Progenitor cell of endocrine pancreas (in vitro differentiated cells): ENCODE data around the gene JMJD1C. TPM values are rescaled to one million over a fixed set of nuclear protein-coding genes. Genes with fewer than 3 reads are reported as not detected.

Experiments
- DNase-seq: peaks from one replicate; pipeline ENCODE4 v3.0.0; 2021; ENCODE audit warnings: low spot score; ENCODE audit not compliant: unreplicated experiment
- H3K27ac Mint-ChIP-seq: 2 replicates; pipeline ENCODE4 v1.8.0; 2021; ENCODE audit warnings: mild to moderate bottlenecking, moderate library complexity, mixed read lengths
- H3K27me3 Mint-ChIP-seq: 2 replicates; pipeline ENCODE4 v1.8.0; 2021; ENCODE audit warnings: mixed read lengths
- H3K36me3 Mint-ChIP-seq: 2 replicates; pipeline ENCODE4 v1.8.0; 2022; ENCODE audit warnings: mixed read lengths; ENCODE audit not compliant: insufficient read depth
- H3K4me1 Mint-ChIP-seq: 2 replicates; pipeline ENCODE4 v1.8.0; 2021; ENCODE audit warnings: low read depth, mixed read lengths
- H3K4me3 Mint-ChIP-seq: 2 replicates; pipeline ENCODE4 v1.8.0; 2021; ENCODE audit warnings: low read depth, mild to moderate bottlenecking, moderate library complexity, mixed read lengths
- H3K9me3 Mint-ChIP-seq: 2 replicates; pipeline ENCODE4 v1.8.0; 2021; ENCODE audit warnings: low read depth, mixed read lengths
- total RNA-seq: library from RNA; stranded (reverse); gene quantifications from 2 replicates; pipeline ENCODE4 v1.2.1, GENCODE V29; 2021
- TF ChIP-seq, protein P1 (sequence below): fragments of 200-600 bp; sonication (generic); IDR thresholded peaks from one replicate; pipeline ENCODE4 v1.5.0; 2021; ENCODE audit warnings: antibody characterized with exemption, mild to moderate bottlenecking; ENCODE audit not compliant: unreplicated experiment

The JMJD1C gene
- total RNA-seq, 1 donor from 2014 or later = 117 TPM

- Mint-ChIP-seq H3K36me3 (peaks cover under 1% of the 10 kb centered on the region), H3K9me3 (peaks cover 4% of the 10 kb centered on the region), H3K27ac (no peak overlapping the region)
Observed at GRCh38 chr10:63457594-63457993, 8.2 kb downstream of the JMJD1C start.

DNA sequence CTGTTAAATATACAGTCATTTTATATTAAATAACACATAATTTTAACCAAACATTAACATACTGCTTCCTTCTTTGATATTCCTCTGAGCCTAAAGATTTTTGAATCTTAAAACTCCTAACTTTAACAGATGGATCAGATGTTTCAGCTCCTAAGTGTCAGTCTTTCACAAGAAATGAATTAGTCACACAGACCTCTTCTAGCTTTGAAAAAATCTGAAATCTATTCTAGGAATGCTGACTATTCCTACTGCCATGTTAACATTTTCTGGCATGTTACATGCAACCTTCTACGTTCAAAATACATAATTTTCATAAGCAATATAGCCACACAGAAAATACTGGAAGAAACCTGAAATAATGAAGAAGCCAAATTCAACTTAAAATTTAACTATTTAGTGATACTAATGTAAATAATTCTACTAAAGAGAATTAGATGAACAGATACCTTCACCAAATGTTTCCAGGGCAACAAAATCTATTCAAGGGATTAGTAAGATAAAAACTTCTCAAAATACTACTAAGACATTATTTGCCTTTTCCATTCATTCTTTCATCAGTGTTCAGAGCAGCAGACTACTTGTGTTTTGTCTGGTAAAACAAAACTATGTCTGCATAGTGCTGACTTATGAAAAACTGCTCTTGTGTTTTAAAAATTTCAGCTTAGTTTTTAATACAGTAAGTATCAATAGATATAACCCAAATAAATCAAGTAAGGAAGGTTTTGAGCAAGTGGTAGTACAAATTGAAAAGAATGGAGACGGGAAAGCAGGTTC, 9.2 kb downstream of the JMJD1C start:
- peaks cover 15% of the 10 kb centered on the region for H3K4me1 Mint-ChIP-seq
- no peaks in the 10 kb centered on the region for H3K27me3 Mint-ChIP-seq
- no peaks in the 10 kb centered on the region for H3K9me3 Mint-ChIP-seq
- no peak overlapping the region for H3K27ac Mint-ChIP-seq
- no peak for DNase-seq
- TF ChIP-seq, protein P1, sequence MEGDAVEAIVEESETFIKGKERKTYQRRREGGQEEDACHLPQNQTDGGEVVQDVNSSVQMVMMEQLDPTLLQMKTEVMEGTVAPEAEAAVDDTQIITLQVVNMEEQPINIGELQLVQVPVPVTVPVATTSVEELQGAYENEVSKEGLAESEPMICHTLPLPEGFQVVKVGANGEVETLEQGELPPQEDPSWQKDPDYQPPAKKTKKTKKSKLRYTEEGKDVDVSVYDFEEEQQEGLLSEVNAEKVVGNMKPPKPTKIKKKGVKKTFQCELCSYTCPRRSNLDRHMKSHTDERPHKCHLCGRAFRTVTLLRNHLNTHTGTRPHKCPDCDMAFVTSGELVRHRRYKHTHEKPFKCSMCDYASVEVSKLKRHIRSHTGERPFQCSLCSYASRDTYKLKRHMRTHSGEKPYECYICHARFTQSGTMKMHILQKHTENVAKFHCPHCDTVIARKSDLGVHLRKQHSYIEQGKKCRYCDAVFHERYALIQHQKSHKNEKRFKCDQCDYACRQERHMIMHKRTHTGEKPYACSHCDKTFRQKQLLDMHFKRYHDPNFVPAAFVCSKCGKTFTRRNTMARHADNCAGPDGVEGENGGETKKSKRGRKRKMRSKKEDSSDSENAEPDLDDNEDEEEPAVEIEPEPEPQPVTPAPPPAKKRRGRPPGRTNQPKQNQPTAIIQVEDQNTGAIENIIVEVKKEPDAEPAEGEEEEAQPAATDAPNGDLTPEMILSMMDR = no peak
- H3K4me3 Mint-ChIP-seq = no peak overlapping the region
- peaks cover 2% of the 10 kb centered on the region for H3K36me3 Mint-ChIP-seq

More at GRCh38 chr10:63457594-63457993, 8.2 kb downstream of the JMJD1C start:
- Mint-ChIP-seq H3K4me1 (peaks cover 15% of the 10 kb centered on the region), H3K4me3 (no peak overlapping the region), H3K27me3 (no peaks in the 10 kb centered on the region)
- no peak for DNase-seq
- TF ChIP-seq, protein P1 = no peak

GRCh38 chr10:63455507-63455906, 10.3 kb downstream of the JMJD1C start:
- Mint-ChIP-seq H3K27ac (peak overlapping the region; percentile 33), H3K4me1 (peaks cover 15% of the 10 kb centered on the region), H3K27me3 (no peaks in the 10 kb centered on the region), H3K9me3 (no peaks in the 10 kb centered on the region), H3K36me3 (peaks cover 2% of the 10 kb centered on the region), H3K4me3 (no peak overlapping the region)
- TF ChIP-seq, protein P1 = no peak
- no peak for DNase-seq

- H3K4me1 Mint-ChIP-seq = peaks cover 12% of the 10 kb centered on the region
- peaks cover 2% of the 10 kb centered on the region for H3K36me3 Mint-ChIP-seq
- TF ChIP-seq, protein P1 = no peak
- no peak for DNase-seq
- no peak overlapping the region for H3K4me3 Mint-ChIP-seq
- H3K27me3 Mint-ChIP-seq = no peaks in the 10 kb centered on the region
- peak overlapping the region; percentile 24 for H3K27ac Mint-ChIP-seq
- no peaks in the 10 kb centered on the region for H3K9me3 Mint-ChIP-seq
Observed at GRCh38 chr10:63454631-63455030, 11.1 kb downstream of the JMJD1C start.

- no peaks in the 10 kb centered on the region for H3K27me3 Mint-ChIP-seq
- no peaks in the 10 kb centered on the region for H3K9me3 Mint-ChIP-seq
- no peak overlapping the region for H3K4me3 Mint-ChIP-seq
- no peak for DNase-seq
- H3K27ac Mint-ChIP-seq = no peak overlapping the region
- H3K36me3 Mint-ChIP-seq = peaks cover 3% of the 10 kb centered on the region
- peaks cover 10% of the 10 kb centered on the region for H3K4me1 Mint-ChIP-seq
- TF ChIP-seq, protein P1 = no peak
Observed at GRCh38 chr10:63452524-63452923, 13.3 kb downstream of the JMJD1C start.
